ENCODE results near the gene ARHGAP32.

Gene ARHGAP32

DNA sequence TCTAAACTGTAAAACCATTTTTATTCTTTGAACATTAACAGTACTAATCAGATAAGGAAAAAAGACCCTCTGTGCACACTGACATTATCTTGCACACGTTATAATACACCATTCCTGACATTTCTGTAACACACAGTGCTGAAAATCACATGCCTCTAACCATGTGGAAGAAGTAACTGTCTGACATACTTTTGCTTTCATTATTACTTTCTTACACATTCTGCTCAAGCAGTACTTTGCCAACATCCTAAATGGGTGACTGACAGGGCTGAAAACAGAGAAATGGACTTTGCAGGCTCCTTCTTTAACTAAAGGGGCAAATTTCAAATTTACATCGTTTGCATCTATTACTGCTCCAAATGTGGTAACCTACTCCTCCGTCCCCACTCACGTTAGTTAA lies 226.6 kb downstream of the ARHGAP32 start:
- Histone ChIP-seq H3K4me3 (ENCODE audit: low read length) (no peak overlapping the region), H3K4me1 (ENCODE audit: control insufficient read depth, low read depth, low read length) (no peaks in the 10 kb centered on the region), H3K27ac (ENCODE audit: low read length) (no peak overlapping the region), H3K27me3 (ENCODE audit: control insufficient read depth, insufficient read depth, low read length) (no peaks in the 10 kb centered on the region), H3K9ac (ENCODE audit: low read length) (no peak overlapping the region), H3K9me3 (ENCODE audit: control insufficient read depth, low read depth, low read length) (no peaks in the 10 kb centered on the region), H3K36me3 (ENCODE audit: control insufficient read depth, low read depth, low read length) (peaks cover 8% of the 10 kb centered on the region)

DNA sequence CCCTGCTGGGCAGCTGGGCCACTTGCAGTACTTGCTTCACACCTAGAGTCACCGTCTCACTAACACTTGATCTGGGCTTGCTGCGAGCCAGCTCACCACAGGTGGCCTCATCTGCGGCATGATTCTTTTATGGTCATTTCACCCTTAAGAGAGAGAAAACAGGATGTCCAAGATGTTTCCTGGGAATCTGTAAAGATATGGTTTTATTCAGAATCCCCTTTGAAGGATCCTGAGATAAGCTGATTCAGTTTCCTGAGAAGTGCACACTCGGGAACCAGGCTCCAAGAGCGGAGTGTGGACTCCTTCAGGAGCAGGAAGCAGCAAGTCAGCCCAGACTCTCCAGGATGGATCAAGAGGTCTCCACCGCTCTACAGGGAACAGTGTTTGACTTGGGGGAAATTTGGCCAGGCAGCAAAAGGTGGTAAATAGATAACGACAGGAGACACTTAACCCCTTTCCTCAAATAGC lies 227.6 kb downstream of the ARHGAP32 start:
- H3K9ac ChIP-seq (ENCODE audit: low read length): no peak overlapping the region
- no peaks in the 10 kb centered on the region for H3K4me1 ChIP-seq (ENCODE audit: control insufficient read depth, low read depth, low read length)
- H3K27me3 ChIP-seq (ENCODE audit: control insufficient read depth, insufficient read depth, low read length): no peaks in the 10 kb centered on the region
- H3K27ac ChIP-seq (ENCODE audit: low read length): no peak overlapping the region
- no peaks in the 10 kb centered on the region for H3K36me3 ChIP-seq (ENCODE audit: control insufficient read depth, low read depth, low read length)
- H3K4me3 ChIP-seq (ENCODE audit: low read length): no peak overlapping the region
- H3K9me3 ChIP-seq (ENCODE audit: control insufficient read depth, low read depth, low read length): no peaks in the 10 kb centered on the region

DNA sequence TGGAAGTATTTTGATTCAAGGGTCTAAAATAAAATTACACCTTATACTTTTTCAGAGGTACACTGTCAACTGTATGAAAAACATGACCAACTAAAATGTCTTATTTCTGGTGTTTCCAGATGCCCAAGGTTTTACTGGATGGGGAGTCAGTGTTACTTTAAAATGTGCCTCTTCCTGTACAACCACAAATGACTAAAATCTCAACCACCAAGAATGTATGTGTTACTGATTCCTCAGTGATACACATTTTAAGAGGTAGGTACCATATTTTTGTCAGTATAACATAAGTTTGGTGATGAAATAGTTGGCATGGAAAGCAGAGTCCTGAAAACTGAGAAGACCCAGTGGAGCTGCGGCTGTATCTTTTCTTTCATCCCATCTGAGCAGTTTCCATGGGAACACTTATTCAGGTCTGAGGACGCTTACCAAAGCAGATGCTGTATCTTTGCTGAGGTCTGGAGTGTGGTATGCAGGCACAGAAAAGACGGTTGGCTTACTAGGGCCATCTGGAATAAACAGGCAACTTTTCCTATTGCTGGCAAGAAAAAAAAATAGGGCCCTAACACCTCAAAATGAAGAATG lies 228.3 kb downstream of the ARHGAP32 start:
- Histone ChIP-seq H3K36me3 (ENCODE audit: control insufficient read depth, low read depth, low read length) (no peaks in the 10 kb centered on the region), H3K9ac (ENCODE audit: low read length) (no peak overlapping the region), H3K4me1 (ENCODE audit: control insufficient read depth, low read depth, low read length) (no peaks in the 10 kb centered on the region), H3K27ac (ENCODE audit: low read length) (no peak overlapping the region), H3K27me3 (ENCODE audit: control insufficient read depth, insufficient read depth, low read length) (no peaks in the 10 kb centered on the region), H3K9me3 (ENCODE audit: control insufficient read depth, low read depth, low read length) (no peaks in the 10 kb centered on the region), H3K4me3 (ENCODE audit: low read length) (no peak overlapping the region)

GRCh38 chr11:128962896-128963295 lies 229.2 kb downstream of the ARHGAP32 start:
- Histone ChIP-seq H3K4me1 (ENCODE audit: control insufficient read depth, low read depth, low read length) (no peaks in the 10 kb centered on the region), H3K36me3 (ENCODE audit: control insufficient read depth, low read depth, low read length) (no peaks in the 10 kb centered on the region), H3K9ac (ENCODE audit: low read length) (no peak overlapping the region), H3K27me3 (ENCODE audit: control insufficient read depth, insufficient read depth, low read length) (no peaks in the 10 kb centered on the region), H3K27ac (ENCODE audit: low read length) (no peak overlapping the region), H3K9me3 (ENCODE audit: control insufficient read depth, low read depth, low read length) (no peaks in the 10 kb centered on the region), H3K4me3 (ENCODE audit: low read length) (no peak overlapping the region)

DNA sequence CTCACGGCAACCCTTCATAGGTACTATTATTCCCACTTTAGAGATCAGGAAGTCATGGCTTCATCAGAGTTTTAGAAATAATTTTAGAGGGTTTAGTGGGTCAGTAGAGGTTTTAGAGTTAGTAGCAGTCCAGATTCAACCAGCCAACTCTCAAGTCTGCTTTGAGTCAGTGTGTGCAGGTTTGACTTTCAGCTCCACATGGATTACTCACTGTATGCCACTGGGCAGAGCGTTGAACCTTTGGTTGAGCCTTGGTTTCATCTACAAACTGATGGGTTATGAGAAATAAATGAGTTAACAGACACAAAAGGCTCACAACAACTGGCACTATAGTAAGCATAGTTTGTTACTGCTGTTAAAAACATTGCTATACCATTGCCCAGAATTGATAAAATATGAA lies 230.5 kb downstream of the ARHGAP32 start:
- Histone ChIP-seq H3K4me3 (ENCODE audit: low read length) (no peak overlapping the region), H3K4me1 (ENCODE audit: control insufficient read depth, low read depth, low read length) (no peaks in the 10 kb centered on the region)

DNA sequence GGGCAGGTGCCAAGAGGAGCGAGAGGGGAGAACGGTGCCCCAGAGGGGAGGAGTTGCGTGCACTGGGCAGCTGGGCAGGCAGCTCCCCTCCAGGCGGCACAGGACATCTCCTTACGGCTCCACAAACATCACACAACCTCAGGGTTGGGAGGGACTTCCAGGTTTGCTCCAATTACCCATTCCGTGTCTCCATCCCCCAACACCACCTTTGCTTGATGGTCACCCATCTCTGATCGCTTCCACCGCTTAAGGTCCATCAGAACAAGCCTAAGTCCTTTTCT lies 235.0 kb downstream of the ARHGAP32 start:
- Histone ChIP-seq H3K27ac (ENCODE audit: low read length) (no peak overlapping the region), H3K9me3 (ENCODE audit: control insufficient read depth, low read depth, low read length) (no peaks in the 10 kb centered on the region), H3K9ac (ENCODE audit: low read length) (no peak overlapping the region), H3K4me3 (ENCODE audit: low read length) (no peak overlapping the region), H3K27me3 (ENCODE audit: control insufficient read depth, insufficient read depth, low read length) (no peaks in the 10 kb centered on the region), H3K36me3 (ENCODE audit: control insufficient read depth, low read depth, low read length) (no peaks in the 10 kb centered on the region), H3K4me1 (ENCODE audit: control insufficient read depth, low read depth, low read length) (no peaks in the 10 kb centered on the region)

More for the DNA sequence above, 230.5 kb downstream of the ARHGAP32 start:
- Histone ChIP-seq H3K27me3 (ENCODE audit: control insufficient read depth, insufficient read depth, low read length) (no peaks in the 10 kb centered on the region), H3K36me3 (ENCODE audit: control insufficient read depth, low read depth, low read length) (no peaks in the 10 kb centered on the region), H3K27ac (ENCODE audit: low read length) (no peak overlapping the region), H3K9ac (ENCODE audit: low read length) (no peak overlapping the region), H3K9me3 (ENCODE audit: control insufficient read depth, low read depth, low read length) (no peaks in the 10 kb centered on the region)

GRCh38 chr11:128956401-128957201 lies 235.5 kb downstream of the ARHGAP32 start:
- Histone ChIP-seq H3K27me3 (ENCODE audit: control insufficient read depth, insufficient read depth, low read length) (no peaks in the 10 kb centered on the region), H3K4me3 (ENCODE audit: low read length) (no peak overlapping the region), H3K9me3 (ENCODE audit: control insufficient read depth, low read depth, low read length) (no peaks in the 10 kb centered on the region), H3K9ac (ENCODE audit: low read length) (no peak overlapping the region), H3K36me3 (ENCODE audit: control insufficient read depth, low read depth, low read length) (no peaks in the 10 kb centered on the region), H3K27ac (ENCODE audit: low read length) (no peak overlapping the region), H3K4me1 (ENCODE audit: control insufficient read depth, low read depth, low read length) (no peaks in the 10 kb centered on the region)

DNA sequence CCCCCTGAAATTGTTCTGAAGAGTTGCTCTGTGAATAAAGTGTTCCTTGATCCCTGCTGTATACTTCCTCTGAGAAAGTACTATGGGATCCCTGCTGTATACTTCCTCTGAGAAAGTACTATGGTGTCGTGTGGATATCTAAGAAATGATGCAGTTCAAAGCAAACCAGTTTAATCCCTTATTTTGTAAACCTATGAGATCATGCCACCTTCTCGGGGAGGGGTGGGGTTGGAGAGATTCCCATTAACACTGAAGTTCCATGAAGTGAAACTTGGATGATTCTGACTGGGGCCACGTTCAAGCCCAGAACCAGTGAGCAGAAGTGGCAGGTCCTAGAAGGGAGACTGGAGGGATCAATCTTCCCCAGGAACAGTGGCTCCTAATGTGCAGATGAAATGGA lies 236.5 kb downstream of the ARHGAP32 start:
- Histone ChIP-seq H3K9ac (ENCODE audit: low read length) (no peak overlapping the region), H3K4me1 (ENCODE audit: control insufficient read depth, low read depth, low read length) (no peaks in the 10 kb centered on the region), H3K27ac (ENCODE audit: low read length) (no peak overlapping the region), H3K36me3 (ENCODE audit: control insufficient read depth, low read depth, low read length) (no peaks in the 10 kb centered on the region), H3K4me3 (ENCODE audit: low read length) (no peak overlapping the region), H3K27me3 (ENCODE audit: control insufficient read depth, insufficient read depth, low read length) (no peaks in the 10 kb centered on the region), H3K9me3 (ENCODE audit: control insufficient read depth, low read depth, low read length) (no peaks in the 10 kb centered on the region)

- no peak overlapping the region for H3K27ac ChIP-seq (ENCODE audit: low read length)
- no peaks in the 10 kb centered on the region for H3K27me3 ChIP-seq (ENCODE audit: control insufficient read depth, insufficient read depth, low read length)
- no peaks in the 10 kb centered on the region for H3K4me1 ChIP-seq (ENCODE audit: control insufficient read depth, low read depth, low read length)
- H3K36me3 ChIP-seq (ENCODE audit: control insufficient read depth, low read depth, low read length): no peaks in the 10 kb centered on the region
- no peak overlapping the region for H3K4me3 ChIP-seq (ENCODE audit: low read length)
- H3K9me3 ChIP-seq (ENCODE audit: control insufficient read depth, low read depth, low read length): no peaks in the 10 kb centered on the region
- H3K9ac ChIP-seq (ENCODE audit: low read length): no peak overlapping the region
Observed at GRCh38 chr11:128953151-128953550, 239.0 kb downstream of the ARHGAP32 start.

GRCh38 chr11:128949791-128950454 lies 242.2 kb downstream of the ARHGAP32 start:
- H3K36me3 ChIP-seq (ENCODE audit: control insufficient read depth, low read depth, low read length): no peaks in the 10 kb centered on the region
- H3K4me1 ChIP-seq (ENCODE audit: control insufficient read depth, low read depth, low read length): no peaks in the 10 kb centered on the region
- no peak overlapping the region for H3K4me3 ChIP-seq (ENCODE audit: low read length)
- no peaks in the 10 kb centered on the region for H3K9me3 ChIP-seq (ENCODE audit: control insufficient read depth, low read depth, low read length)
- no peaks in the 10 kb centered on the region for H3K27me3 ChIP-seq (ENCODE audit: control insufficient read depth, insufficient read depth, low read length)
- H3K27ac ChIP-seq (ENCODE audit: low read length): no peak overlapping the region
- H3K9ac ChIP-seq (ENCODE audit: low read length): no peak overlapping the region

- no peaks in the 10 kb centered on the region for H3K36me3 ChIP-seq (ENCODE audit: control insufficient read depth, low read depth, low read length)
- H3K9me3 ChIP-seq (ENCODE audit: control insufficient read depth, low read depth, low read length): no peaks in the 10 kb centered on the region
Observed at GRCh38 chr11:128948583-128948982, 243.5 kb downstream of the ARHGAP32 start.

GRCh38 chr11:128947773-128948172 lies 244.4 kb downstream of the ARHGAP32 start:
- Histone ChIP-seq H3K9ac (ENCODE audit: low read length) (no peak overlapping the region), H3K36me3 (ENCODE audit: control insufficient read depth, low read depth, low read length) (no peaks in the 10 kb centered on the region), H3K27ac (ENCODE audit: low read length) (no peak overlapping the region), H3K9me3 (ENCODE audit: control insufficient read depth, low read depth, low read length) (no peaks in the 10 kb centered on the region), H3K27me3 (ENCODE audit: control insufficient read depth, insufficient read depth, low read length) (no peaks in the 10 kb centered on the region), H3K4me1 (ENCODE audit: control insufficient read depth, low read depth, low read length) (no peaks in the 10 kb centered on the region), H3K4me3 (ENCODE audit: low read length) (no peak overlapping the region)

More at GRCh38 chr11:128948583-128948982, 243.5 kb downstream of the ARHGAP32 start:
- Histone ChIP-seq H3K9ac (ENCODE audit: low read length) (no peak overlapping the region), H3K4me3 (ENCODE audit: low read length) (no peak overlapping the region), H3K27ac (ENCODE audit: low read length) (no peak overlapping the region), H3K4me1 (ENCODE audit: control insufficient read depth, low read depth, low read length) (no peaks in the 10 kb centered on the region), H3K27me3 (ENCODE audit: control insufficient read depth, insufficient read depth, low read length) (no peaks in the 10 kb centered on the region)

Measured in iPS-18a (cell line).